HCT116 (cell line): ENCODE data around the gene NUMB. TPM values are rescaled to one million over a fixed set of nuclear protein-coding genes. Genes with fewer than 3 reads are reported as not detected.

ENCODE experiments used
- ATAC-seq: fragments of 200-7000 bp; cut with Tn5 transposase; 2 replicates; pipeline ENCODE4 v1.9.1; 2020; ENCODE audit warnings: mild to moderate bottlenecking, moderate library complexity
- BruUV-seq: library from RNA; stranded (reverse); fragments of 400-500 nt; replicated peaks from 2 replicates; lab custom pipeline; 2021; lab: Mats Ljungman, UMichigan
- CTCF ChIA-PET: fragments of 300-600 bp; sonication (Branson Sonifier 250); formaldehyde crosslinking; loops from one replicate; lab custom pipeline; 2021; ENCODE audit warnings: antibody characterized with exemption; lab: Charles Lee
- POLR2A ChIA-PET: fragments of 300-600, 350-600 bp; sonication (Branson Sonifier 250); formaldehyde crosslinking; loops from one replicate; lab custom pipeline; 2021; ENCODE audit warnings: antibody characterized with exemption; lab: Charles Lee
- RAD21 ChIA-PET, 2 experiments: fragments of 300-600 bp; sonication (Branson Sonifier 250); formaldehyde crosslinking; loops; one replicate each; lab custom pipeline; 2023; ENCODE audit warnings: low total read pairs in 2 of 2; ENCODE audit not compliant: uncharacterized antibody in 2 of 2, unreplicated experiment in 2 of 2, low non-redundant PET in 1 of 2; lab: Charles Lee
- DNase-seq: peaks from one replicate; pipeline ENCODE4 v3.0.0-alpha.2; 2010; ENCODE audit warnings: low read depth, low spot score
- H2AFZ ChIP-seq: fragments of 200-600 bp; shearing (Covaris generic), sonication (generic); 2 replicates; pipeline ENCODE4 v1.6.1; 2017; ENCODE audit warnings: low read depth, mixed run types, mixed read lengths, antibody characterized with exemption, low read length; ENCODE audit not compliant: poor library complexity, severe bottlenecking
- H3K27ac ChIP-seq: 2 replicates; pipeline ENCODE4 v1.5.1; 2012; ENCODE audit warnings: low read depth, low read length
- H3K27me3 ChIP-seq: fragments of 200-600 bp; sonication (generic); 2 replicates; pipeline ENCODE4 v1.6.1; 2016; ENCODE audit warnings: mixed run types, low read length, mixed read lengths; ENCODE audit not compliant: insufficient read depth
- H3K36me3 ChIP-seq, 2 experiments: fragments of 200-500 bp in 1 of 2; fragments of 200-600 bp in 1 of 2; sonication (Bioruptor generic) in 1 of 2; sonication (generic) in 1 of 2; 2 replicates each; pipeline versions ENCODE4 v1.5.1 to v1.6.1; 2014 to 2016; ENCODE audit warnings: low read length in 2 of 2, inconsistent platforms in 1 of 2, mixed read lengths in 1 of 2, mixed run types in 1 of 2; ENCODE audit not compliant: insufficient read depth in 2 of 2, control insufficient read depth in 1 of 2
- H3K4me1 ChIP-seq, 2 experiments: fragments of 200-600 bp in 1 of 2; sonication (generic) in 1 of 2; 2 replicates each; pipeline versions ENCODE4 v1.5.1 to v1.6.1; 2012 to 2017; ENCODE audit warnings: low read length in 2 of 2, inconsistent platforms in 1 of 2, mild to moderate bottlenecking in 1 of 2, mixed read lengths in 1 of 2, mixed run types in 1 of 2, moderate library complexity in 1 of 2; ENCODE audit not compliant: insufficient read depth in 2 of 2, control insufficient read depth in 1 of 2
- H3K4me2 ChIP-seq: fragments of 200-600 bp; sonication (generic); 2 replicates; pipeline ENCODE4 v1.6.1; 2017; ENCODE audit warnings: mixed run types, low read length, mixed read lengths
- H3K4me3 ChIP-seq, 2 experiments: fragments of 200-600 bp in 1 of 2; sonication (generic) in 1 of 2; replicated peaks in 1 of 2; 2 replicates each; pipeline ENCODE4 v1.5.1; 2011 to 2016; ENCODE audit warnings: low read length in 2 of 2, control low read depth in 1 of 2, low read depth in 1 of 2, mild to moderate bottlenecking in 1 of 2, mixed read lengths in 1 of 2, mixed run types in 1 of 2
- H3K79me2 ChIP-seq: fragments of 200-600 bp; sonication (generic); 2 replicates; pipeline ENCODE4 v1.6.1; 2017; ENCODE audit warnings: mild to moderate bottlenecking, mixed run types, low read length, moderate library complexity, mixed read lengths; ENCODE audit not compliant: insufficient read depth
- H3K9ac ChIP-seq: fragments of 200-600 bp; sonication (generic); 2 replicates; pipeline ENCODE4 v1.6.1; 2016; ENCODE audit warnings: low read length, mixed read lengths
- H3K9me2 ChIP-seq: fragments of 200-600 bp; sonication (generic), shearing (Covaris generic); 2 replicates; pipeline ENCODE4 v1.6.1; 2017; ENCODE audit warnings: mixed run types, mild to moderate bottlenecking, moderate library complexity; ENCODE audit not compliant: insufficient read depth
- H3K9me3 ChIP-seq, 2 experiments: fragments of 200-500 bp in 1 of 2; fragments of 200-600 bp in 1 of 2; sonication (Bioruptor generic) in 1 of 2; sonication (generic) in 1 of 2; 2 replicates each; pipeline ENCODE4 v1.6.1; 2014 to 2017; ENCODE audit warnings: low read length in 2 of 2, mixed read lengths in 2 of 2, inconsistent platforms in 1 of 2, low read depth in 1 of 2, mild to moderate bottlenecking in 1 of 2, mixed run types in 1 of 2, moderate library complexity in 1 of 2; ENCODE audit not compliant: control insufficient read depth in 1 of 2, insufficient read depth in 1 of 2
- H4K20me1 ChIP-seq: fragments of 200-600 bp; sonication (generic), shearing (Covaris generic); 2 replicates; pipeline ENCODE4 v1.6.1; 2017; ENCODE audit warnings: mixed run types, mild to moderate bottlenecking, moderate library complexity; ENCODE audit not compliant: insufficient read depth
- CBX3 ChIP-seq: IDR thresholded peaks from 2 replicates; pipeline ENCODE4 v1.6.1; 2012; ENCODE audit warnings: low read depth
- CEBPB ChIP-seq: IDR thresholded peaks from 2 replicates; pipeline ENCODE4 v1.6.1; 2012; ENCODE audit warnings: low read depth
- ELF1 ChIP-seq: IDR thresholded peaks from 2 replicates; pipeline ENCODE4 v1.6.1; 2012; ENCODE audit warnings: low read depth, borderline replicate concordance
- EZH2 ChIP-seq: fragments of 200-600 bp; sonication (generic); IDR thresholded peaks from 2 replicates; pipeline ENCODE4 v1.6.1; 2017; ENCODE audit warnings: antibody characterized with exemption, mixed run types
- EZH2phosphoT487 ChIP-seq: fragments of 200-600 bp; IDR thresholded peaks from 2 replicates; pipeline ENCODE4 v1.6.1; 2018; ENCODE audit warnings: antibody characterized with exemption, borderline replicate concordance
- JUND ChIP-seq: IDR thresholded peaks from 2 replicates; pipeline ENCODE4 v1.6.1; 2012
- POLR2A ChIP-seq: IDR thresholded peaks from 2 replicates; pipeline ENCODE4 v1.7.0; 2011; ENCODE audit warnings: borderline replicate concordance; ENCODE audit not compliant: insufficient read depth, insufficient read length; ENCODE audit errors: extremely low read depth
- POLR2AphosphoS5 ChIP-seq: IDR thresholded peaks from 2 replicates; pipeline ENCODE4 v1.6.1; 2011; ENCODE audit warnings: mild to moderate bottlenecking, low read depth, low read length, moderate library complexity
- SIN3A ChIP-seq: IDR thresholded peaks from 2 replicates; pipeline ENCODE4 v1.6.1; 2012; ENCODE audit warnings: low read depth
- SP1 ChIP-seq: IDR thresholded peaks from 2 replicates; pipeline ENCODE4 v1.6.1; 2012; ENCODE audit warnings: low read depth
- SRF ChIP-seq: IDR thresholded peaks from 2 replicates; pipeline ENCODE4 v1.6.1; 2012; ENCODE audit warnings: low read depth
- TCF7L2 ChIP-seq: IDR thresholded peaks from 2 replicates; pipeline ENCODE4 v1.7.0; 2011; ENCODE audit warnings: borderline replicate concordance, inconsistent platforms; ENCODE audit not compliant: insufficient read depth, insufficient read length; ENCODE audit errors: extremely low read depth
- YY1 ChIP-seq: IDR thresholded peaks from 2 replicates; pipeline ENCODE4 v1.6.1; 2011; ENCODE audit warnings: low read length, low read depth, moderate library complexity, mild to moderate bottlenecking; ENCODE audit not compliant: insufficient replicate concordance; ENCODE audit errors: extremely low read depth
- ZFX ChIP-seq: fragments of 450-650 bp; IDR thresholded peaks from 2 replicates; pipeline ENCODE4 v1.6.1; 2017
- ZNF274 ChIP-seq: fragments of 200-500 bp; sonication (Bioruptor generic); IDR thresholded peaks from 2 replicates; pipeline ENCODE4 v1.6.1; 2014; ENCODE audit warnings: mild to moderate bottlenecking, low read depth, low read length, inconsistent platforms
- intact Hi-C: fragments of 100-400 bp; cut with micrococcal nuclease; formaldehyde crosslinking; loops from 2 replicates; pipeline ENCODE4 v1.10.0; 2022
- total RNA-seq: library from RNA; stranded (reverse); gene quantifications from one replicate; pipeline ENCODE4 v1.2.1, GENCODE V29; 2021; ENCODE audit not compliant: unreplicated experiment
- TF ChIP-seq, protein P1 (sequence below): IDR thresholded peaks from 2 replicates; pipeline ENCODE4 v1.6.1; 2012
- TF ChIP-seq, protein P2 (sequence below): IDR thresholded peaks from 2 replicates; pipeline ENCODE4 v1.6.1; 2012
- TF ChIP-seq, protein P3 (sequence below): IDR thresholded peaks from 2 replicates; pipeline ENCODE4 v1.6.1; 2012; ENCODE audit warnings: low read depth

The NUMB gene
- total RNA-seq, 1 experiment from 2014 or later = 43.0 TPM

DNA sequence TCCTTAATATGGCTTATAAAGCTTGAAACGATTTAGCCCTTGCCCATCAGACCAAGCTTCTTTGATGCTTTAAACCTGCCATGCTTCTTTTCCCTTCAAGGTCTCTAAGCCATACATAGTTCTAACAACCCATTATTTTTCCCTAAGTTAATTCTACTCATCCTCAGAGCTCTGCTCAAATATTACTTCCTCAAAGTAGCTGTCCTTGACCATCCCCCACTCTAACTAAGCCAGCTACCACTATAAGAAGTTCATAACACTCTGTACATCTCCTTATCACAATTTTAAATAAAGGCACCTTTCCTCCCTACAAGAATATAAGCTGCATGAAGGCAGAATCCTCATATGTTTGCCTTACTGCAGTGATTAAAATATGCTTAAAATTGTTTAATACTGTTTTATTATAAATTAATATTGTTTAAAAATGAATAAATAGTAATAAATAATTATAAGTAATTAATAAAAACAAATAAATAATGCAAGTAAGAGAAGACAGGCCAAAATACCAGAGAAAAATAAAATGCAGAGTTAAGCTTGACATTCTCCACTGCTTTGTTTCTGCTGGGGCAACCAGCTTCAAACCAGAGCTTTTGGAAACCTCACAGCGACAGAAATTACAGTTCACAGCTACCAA lies 76.8 kb downstream of the NUMB start:
- H3K27me3 ChIP-seq = no peaks in the 10 kb centered on the region
- H3K9me3 ChIP-seq = no peaks in the 10 kb centered on the region
- H4K20me1 ChIP-seq = no peaks in the 10 kb centered on the region
- ChIA-PET POLR2A (no interaction called here), RAD21 (no interaction called here), CTCF (no interaction called here)
- H2AFZ ChIP-seq = no peak overlapping the region
- no peak overlapping the region for H3K27ac ChIP-seq
- DNase-seq (no peak), ATAC-seq (no peak)
- H3K9me2 ChIP-seq = no peaks in the 10 kb centered on the region
- intact Hi-C loops = no loop called here
- H3K79me2 ChIP-seq = no peaks in the 10 kb centered on the region; the same call in 1 of the 2 replicates
- no peaks in the 10 kb centered on the region for H3K36me3 ChIP-seq
- no TSS peak for BruUV-seq
- H3K4me2 ChIP-seq = no peak overlapping the region
- H3K4me1 ChIP-seq = no peaks in the 10 kb centered on the region
- no peak for TF ChIP-seq EZH2
- TF ChIP-seq, protein P1, sequence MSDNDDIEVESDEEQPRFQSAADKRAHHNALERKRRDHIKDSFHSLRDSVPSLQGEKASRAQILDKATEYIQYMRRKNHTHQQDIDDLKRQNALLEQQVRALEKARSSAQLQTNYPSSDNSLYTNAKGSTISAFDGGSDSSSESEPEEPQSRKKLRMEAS = no peak
- TF ChIP-seq, protein P2, sequence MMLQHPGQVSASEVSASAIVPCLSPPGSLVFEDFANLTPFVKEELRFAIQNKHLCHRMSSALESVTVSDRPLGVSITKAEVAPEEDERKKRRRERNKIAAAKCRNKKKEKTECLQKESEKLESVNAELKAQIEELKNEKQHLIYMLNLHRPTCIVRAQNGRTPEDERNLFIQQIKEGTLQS = no peak
- TF ChIP-seq POLR2A = no peak
- TF ChIP-seq SP1 = no peak
- no peak for TF ChIP-seq EZH2phosphoT487
- no peak for TF ChIP-seq ZNF274
- no peak for TF ChIP-seq ELF1
- no peak for TF ChIP-seq JUND
- no peak for TF ChIP-seq YY1
- no peak for TF ChIP-seq CEBPB
- no peak overlapping the region for H3K4me3 ChIP-seq
- no peak overlapping the region for H3K9ac ChIP-seq

DNA sequence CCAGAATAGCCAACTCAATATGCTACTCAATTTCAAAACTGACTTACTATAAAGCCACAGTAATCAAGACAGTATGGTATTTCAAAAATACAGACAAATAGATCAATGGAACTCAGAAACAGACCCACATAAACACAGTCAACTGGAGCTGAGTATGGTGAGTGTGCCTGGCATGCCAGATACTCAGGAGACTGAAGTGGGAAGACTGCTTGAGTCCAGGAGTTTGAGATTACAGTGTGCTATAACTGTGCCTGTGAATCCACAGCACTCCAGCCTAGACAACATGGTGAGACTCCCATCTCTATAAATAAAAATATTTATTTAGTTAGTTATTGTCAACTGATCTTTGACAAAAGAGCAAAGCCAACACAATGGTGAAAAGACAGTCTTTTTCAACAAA lies 81.8 kb downstream of the NUMB start:
- intact Hi-C loops = no loop called here
- Histone ChIP-seq H3K9ac (no peak overlapping the region), H3K4me2 (no peak overlapping the region), H2AFZ (no peak overlapping the region), H3K4me3 (no peak overlapping the region), H3K4me1 (no peaks in the 10 kb centered on the region), H3K36me3 (no peaks in the 10 kb centered on the region), H3K27ac (no peak overlapping the region), H4K20me1 (no peaks in the 10 kb centered on the region), H3K79me2 (no peaks in the 10 kb centered on the region; the same call in 1 of the 2 replicates), H3K9me3 (no peaks in the 10 kb centered on the region), H3K27me3 (no peaks in the 10 kb centered on the region), H3K9me2 (no peaks in the 10 kb centered on the region)
- DNase-seq (no peak), ATAC-seq (no peak)
- CTCF ChIA-PET = no interaction called here
- BruUV-seq = no TSS peak
- RAD21 ChIA-PET = no interaction called here
- POLR2A ChIA-PET = no interaction called here
- TF ChIP-seq, protein P1 = no peak
- TF ChIP-seq SIN3A = no peak
- no peak for TF ChIP-seq CBX3
- TF ChIP-seq POLR2AphosphoS5 = no peak
- no peak for TF ChIP-seq SRF
- TF ChIP-seq ZNF274 = no peak
- TF ChIP-seq ELF1 = no peak
- TF ChIP-seq, protein P3, sequence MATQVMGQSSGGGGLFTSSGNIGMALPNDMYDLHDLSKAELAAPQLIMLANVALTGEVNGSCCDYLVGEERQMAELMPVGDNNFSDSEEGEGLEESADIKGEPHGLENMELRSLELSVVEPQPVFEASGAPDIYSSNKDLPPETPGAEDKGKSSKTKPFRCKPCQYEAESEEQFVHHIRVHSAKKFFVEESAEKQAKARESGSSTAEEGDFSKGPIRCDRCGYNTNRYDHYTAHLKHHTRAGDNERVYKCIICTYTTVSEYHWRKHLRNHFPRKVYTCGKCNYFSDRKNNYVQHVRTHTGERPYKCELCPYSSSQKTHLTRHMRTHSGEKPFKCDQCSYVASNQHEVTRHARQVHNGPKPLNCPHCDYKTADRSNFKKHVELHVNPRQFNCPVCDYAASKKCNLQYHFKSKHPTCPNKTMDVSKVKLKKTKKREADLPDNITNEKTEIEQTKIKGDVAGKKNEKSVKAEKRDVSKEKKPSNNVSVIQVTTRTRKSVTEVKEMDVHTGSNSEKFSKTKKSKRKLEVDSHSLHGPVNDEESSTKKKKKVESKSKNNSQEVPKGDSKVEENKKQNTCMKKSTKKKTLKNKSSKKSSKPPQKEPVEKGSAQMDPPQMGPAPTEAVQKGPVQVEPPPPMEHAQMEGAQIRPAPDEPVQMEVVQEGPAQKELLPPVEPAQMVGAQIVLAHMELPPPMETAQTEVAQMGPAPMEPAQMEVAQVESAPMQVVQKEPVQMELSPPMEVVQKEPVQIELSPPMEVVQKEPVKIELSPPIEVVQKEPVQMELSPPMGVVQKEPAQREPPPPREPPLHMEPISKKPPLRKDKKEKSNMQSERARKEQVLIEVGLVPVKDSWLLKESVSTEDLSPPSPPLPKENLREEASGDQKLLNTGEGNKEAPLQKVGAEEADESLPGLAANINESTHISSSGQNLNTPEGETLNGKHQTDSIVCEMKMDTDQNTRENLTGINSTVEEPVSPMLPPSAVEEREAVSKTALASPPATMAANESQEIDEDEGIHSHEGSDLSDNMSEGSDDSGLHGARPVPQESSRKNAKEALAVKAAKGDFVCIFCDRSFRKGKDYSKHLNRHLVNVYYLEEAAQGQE = no peak
- TF ChIP-seq ZFX = no peak
- no peak for TF ChIP-seq POLR2A
- no peak for TF ChIP-seq EZH2phosphoT487
- TF ChIP-seq, protein P2 = no peak
- TF ChIP-seq TCF7L2 = no peak
